ENCODE results near the gene RRH. TPM values are rescaled to one million over a fixed set of nuclear protein-coding genes. Genes with fewer than 3 reads are reported as not detected.

Gene RRH
- total and polyA plus RNA-seq, 2 of the 13 experiments (the other 11 are each of a cell fraction or from before 2014, with no cell fraction given): 0.07 to 0.17 TPM

DNA sequence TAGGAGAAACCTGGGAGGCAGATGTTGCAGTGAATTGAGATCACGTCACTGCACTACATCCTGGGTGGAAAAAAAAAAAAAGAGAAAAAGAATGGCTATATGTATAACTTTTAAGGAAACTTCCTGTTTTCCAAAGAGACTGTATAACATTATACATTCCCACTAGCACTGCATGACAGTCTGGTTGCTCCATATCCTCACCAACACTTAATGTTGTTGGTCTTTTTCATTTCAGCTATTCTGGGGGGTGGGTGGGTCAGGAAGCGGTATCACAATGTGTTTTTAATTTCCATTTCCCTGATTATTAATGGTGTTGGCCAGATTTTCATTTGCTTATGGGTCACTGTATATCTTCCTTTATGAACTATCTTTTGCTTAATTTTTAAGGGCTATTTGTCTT, 33.5 kb downstream of the RRH start:
- DNase-seq (ENCODE audit: low spot score) (no peak), FAIRE-seq (no peak), ATAC-seq (no peak)
- WGBS (ENCODE audit: low lambda C conversion rate): 6% methylated on average over 2 of the region's 2 CpGs
- no TSS peak for BruUV-seq (replicated peaks)
- TF ChIP-seq TCF7 (IDR thresholded peaks at IDR 0.05; ENCODE audit: low read depth) (no peak), CBX5 (CRISPR knock-in tag; IDR thresholded peaks at IDR 0.05; ENCODE audit: borderline replicate concordance) (no peak), MAZ (IDR thresholded peaks at IDR 0.05; ENCODE audit: borderline replicate concordance, low read depth, low read length) (no peak), MAZ (CRISPR knock-in tag; IDR thresholded peaks at IDR 0.05; ENCODE audit: low read depth) (no peak), TCF12 (IDR thresholded peaks at IDR 0.05) (no peak), TCF12 (CRISPR knock-in tag; IDR thresholded peaks at IDR 0.05) (no peak)
- TF ChIP-seq, protein P1, sequence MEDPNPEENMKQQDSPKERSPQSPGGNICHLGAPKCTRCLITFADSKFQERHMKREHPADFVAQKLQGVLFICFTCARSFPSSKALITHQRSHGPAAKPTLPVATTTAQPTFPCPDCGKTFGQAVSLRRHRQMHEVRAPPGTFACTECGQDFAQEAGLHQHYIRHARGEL (CRISPR knock-in tag; IDR thresholded peaks at IDR 0.05): no peak
- POLR2A ChIA-PET: no interaction called here
- Histone ChIP-seq H3K4me3 (replicated peaks in 1 of 3; ENCODE audit: insufficient read depth in 1 of 3, low read depth in 2 of 3, low read length in 3 of 3) (no peak overlapping the region), H3K79me2 (ENCODE audit: insufficient read depth, low read length) (no peaks in the 10 kb centered on the region), H3K9me3 (ENCODE audit: low read length) (peaks cover 10% of the 10 kb centered on the region), H4K20me1 (ENCODE audit: insufficient read depth, low read length) (no peaks in the 10 kb centered on the region), H3K27me3 (ENCODE audit: control insufficient read depth in 1 of 2, insufficient read depth in 2 of 2, low read length in 2 of 2) (no peaks in the 10 kb centered on the region), H3K36me3 (replicated peaks in 1 of 2; ENCODE audit: control insufficient read depth in 1 of 2, insufficient read depth in 2 of 2, low read length in 2 of 2) (no peaks in the 10 kb centered on the region), H2AFZ (ENCODE audit: low read length) (no peak overlapping the region), H3K27ac (ENCODE audit: extremely low read length, insufficient read depth, low read length) (no peak overlapping the region), H3K4me1 (ENCODE audit: insufficient read depth, low read length) (no peaks in the 10 kb centered on the region), H3K4me2 (ENCODE audit: low read depth, low read length) (no peak overlapping the region), H3K9ac (ENCODE audit: insufficient read depth, low read depth, low read length) (no peak overlapping the region)
- intact Hi-C loops (cut with micrococcal nuclease; ENCODE audit: unreplicated experiment) (no loop called here), in situ Hi-C loops (cut with HindIII; ENCODE audit: extremely low pct_ligation_motif_present, low pct_unique_long_range_greater_than_20kb) (no loop called here)
- CTCF ChIA-PET (ENCODE audit: low intra/inter-chr PET ratio, low total read pairs): no interaction called here

DNA sequence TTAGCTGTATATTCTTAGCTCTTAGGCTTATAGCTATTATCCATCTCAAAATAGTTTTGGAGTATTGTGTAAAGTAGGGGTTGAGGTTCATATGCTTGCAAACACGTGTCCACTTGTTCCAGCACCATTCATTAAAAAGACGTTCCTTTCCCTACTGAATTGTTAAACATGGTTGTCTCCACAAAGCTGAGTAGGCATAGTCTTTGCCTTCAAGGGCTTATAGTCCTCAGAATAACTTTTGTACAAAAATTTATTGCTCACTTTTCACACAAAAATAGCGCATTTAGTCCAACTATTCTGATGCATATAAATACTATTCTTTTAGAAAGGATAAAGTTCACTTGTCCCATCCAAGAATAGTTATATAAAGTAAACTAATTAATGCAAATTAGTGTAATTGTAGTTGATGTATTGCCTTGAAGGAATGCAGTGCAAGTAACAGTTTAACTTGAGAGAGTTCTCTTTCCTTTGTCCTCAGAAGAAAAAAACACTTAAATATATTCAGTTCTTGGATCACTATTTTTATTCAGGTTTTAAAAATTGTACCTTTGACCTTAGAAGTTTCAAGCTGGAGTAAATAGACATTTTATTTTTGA, 34.2 kb downstream of the RRH start:
- Histone ChIP-seq H4K20me1 (ENCODE audit: insufficient read depth, low read length) (no peaks in the 10 kb centered on the region), H2AFZ (ENCODE audit: low read length) (no peak overlapping the region), H3K79me2 (ENCODE audit: insufficient read depth, low read length) (no peaks in the 10 kb centered on the region), H3K27ac (ENCODE audit: extremely low read length, insufficient read depth, low read length) (no peak overlapping the region), H3K4me1 (ENCODE audit: insufficient read depth, low read length) (no peaks in the 10 kb centered on the region), H3K9me3 (ENCODE audit: low read length) (peaks cover 10% of the 10 kb centered on the region), H3K36me3 (replicated peaks in 1 of 2; ENCODE audit: control insufficient read depth in 1 of 2, insufficient read depth in 2 of 2, low read length in 2 of 2) (no peaks in the 10 kb centered on the region), H3K27me3 (ENCODE audit: control insufficient read depth in 1 of 2, insufficient read depth in 2 of 2, low read length in 2 of 2) (no peaks in the 10 kb centered on the region), H3K4me2 (ENCODE audit: low read depth, low read length) (no peak overlapping the region), H3K4me3 (replicated peaks in 1 of 3; ENCODE audit: insufficient read depth in 1 of 3, low read depth in 2 of 3, low read length in 3 of 3) (no peak overlapping the region), H3K9ac (ENCODE audit: insufficient read depth, low read depth, low read length) (no peak overlapping the region)
- ATAC-seq: no peak
- CTCF ChIA-PET (ENCODE audit: low intra/inter-chr PET ratio, low total read pairs): no interaction called here
- WGBS (ENCODE audit: low lambda C conversion rate): 6% methylated on average over 3 of the region's 3 CpGs
- POLR2A ChIA-PET: no interaction called here
- no TSS peak for BruUV-seq (replicated peaks)
- no peak for DNase-seq (ENCODE audit: low spot score)
- in situ Hi-C loops (cut with HindIII; ENCODE audit: extremely low pct_ligation_motif_present, low pct_unique_long_range_greater_than_20kb) (no loop called here), intact Hi-C loops (cut with micrococcal nuclease; ENCODE audit: unreplicated experiment) (no loop called here)
- FAIRE-seq: no peak
- TF ChIP-seq, protein P2, sequence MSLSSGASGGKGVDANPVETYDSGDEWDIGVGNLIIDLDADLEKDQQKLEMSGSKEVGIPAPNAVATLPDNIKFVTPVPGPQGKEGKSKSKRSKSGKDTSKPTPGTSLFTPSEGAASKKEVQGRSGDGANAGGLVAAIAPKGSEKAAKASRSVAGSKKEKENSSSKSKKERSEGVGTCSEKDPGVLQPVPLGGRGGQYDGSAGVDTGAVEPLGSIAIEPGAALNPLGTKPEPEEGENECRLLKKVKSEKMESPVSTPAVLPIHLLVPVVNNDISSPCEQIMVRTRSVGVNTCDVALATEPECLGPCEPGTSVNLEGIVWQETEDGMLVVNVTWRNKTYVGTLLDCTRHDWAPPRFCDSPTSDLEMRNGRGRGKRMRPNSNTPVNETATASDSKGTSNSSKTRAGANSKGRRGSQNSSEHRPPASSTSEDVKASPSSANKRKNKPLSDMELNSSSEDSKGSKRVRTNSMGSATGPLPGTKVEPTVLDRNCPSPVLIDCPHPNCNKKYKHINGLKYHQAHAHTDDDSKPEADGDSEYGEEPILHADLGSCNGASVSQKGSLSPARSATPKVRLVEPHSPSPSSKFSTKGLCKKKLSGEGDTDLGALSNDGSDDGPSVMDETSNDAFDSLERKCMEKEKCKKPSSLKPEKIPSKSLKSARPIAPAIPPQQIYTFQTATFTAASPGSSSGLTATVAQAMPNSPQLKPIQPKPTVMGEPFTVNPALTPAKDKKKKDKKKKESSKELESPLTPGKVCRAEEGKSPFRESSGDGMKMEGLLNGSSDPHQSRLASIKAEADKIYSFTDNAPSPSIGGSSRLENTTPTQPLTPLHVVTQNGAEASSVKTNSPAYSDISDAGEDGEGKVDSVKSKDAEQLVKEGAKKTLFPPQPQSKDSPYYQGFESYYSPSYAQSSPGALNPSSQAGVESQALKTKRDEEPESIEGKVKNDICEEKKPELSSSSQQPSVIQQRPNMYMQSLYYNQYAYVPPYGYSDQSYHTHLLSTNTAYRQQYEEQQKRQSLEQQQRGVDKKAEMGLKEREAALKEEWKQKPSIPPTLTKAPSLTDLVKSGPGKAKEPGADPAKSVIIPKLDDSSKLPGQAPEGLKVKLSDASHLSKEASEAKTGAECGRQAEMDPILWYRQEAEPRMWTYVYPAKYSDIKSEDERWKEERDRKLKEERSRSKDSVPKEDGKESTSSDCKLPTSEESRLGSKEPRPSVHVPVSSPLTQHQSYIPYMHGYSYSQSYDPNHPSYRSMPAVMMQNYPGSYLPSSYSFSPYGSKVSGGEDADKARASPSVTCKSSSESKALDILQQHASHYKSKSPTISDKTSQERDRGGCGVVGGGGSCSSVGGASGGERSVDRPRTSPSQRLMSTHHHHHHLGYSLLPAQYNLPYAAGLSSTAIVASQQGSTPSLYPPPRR (CRISPR knock-in tag; IDR thresholded peaks at IDR 0.05; ENCODE audit: borderline replicate concordance): no peak
- TF ChIP-seq ZBTB10 (CRISPR knock-in tag; IDR thresholded peaks at IDR 0.05; ENCODE audit: borderline replicate concordance) (no peak), KAT8 (CRISPR knock-in tag; IDR thresholded peaks at IDR 0.05) (no peak), ZNF460 (CRISPR knock-in tag; IDR thresholded peaks at IDR 0.05; ENCODE audit: borderline replicate concordance) (no peak)
